Glutamatergic neuron (in vitro differentiated cells): ENCODE measurements around the gene LRGUK. TPM values are rescaled to one million over a fixed set of nuclear protein-coding genes. Genes with fewer than 3 reads are reported as not detected.
"Not testable (repeated sequence)": the region's sequence is repeated elsewhere in the genome, so short reads cannot be mapped to it uniquely, and the experiment has no call there.

Experiments used
- DNase-seq: peaks from one replicate; pipeline ENCODE4 v3.0.0; 2022
- H3K27ac Mint-ChIP-seq: one replicate; pipeline ENCODE4 v1.8.0; 2020; ENCODE audit warnings: mild to moderate bottlenecking, mixed read lengths, inconsistent platforms; ENCODE audit not compliant: unreplicated experiment
- H3K27me3 Mint-ChIP-seq: one replicate; pipeline ENCODE4 v1.8.0; 2020; ENCODE audit warnings: mild to moderate bottlenecking, moderate library complexity, mixed read lengths, inconsistent platforms; ENCODE audit not compliant: unreplicated experiment
- H3K36me3 Mint-ChIP-seq: one replicate; pipeline ENCODE4 v1.8.0; 2020; ENCODE audit warnings: mild to moderate bottlenecking, mixed read lengths, inconsistent platforms; ENCODE audit not compliant: unreplicated experiment
- H3K4me1 Mint-ChIP-seq: one replicate; pipeline ENCODE4 v1.8.0; 2020; ENCODE audit warnings: mild to moderate bottlenecking, low read depth, mixed read lengths, inconsistent platforms; ENCODE audit not compliant: unreplicated experiment
- H3K4me3 Mint-ChIP-seq: one replicate; pipeline ENCODE4 v1.8.0; 2020; ENCODE audit warnings: mild to moderate bottlenecking, mixed read lengths, inconsistent platforms; ENCODE audit not compliant: unreplicated experiment
- H3K9me3 Mint-ChIP-seq: one replicate; pipeline ENCODE4 v1.8.0; 2020; ENCODE audit warnings: mild to moderate bottlenecking, moderate library complexity, mixed read lengths, inconsistent platforms; ENCODE audit not compliant: unreplicated experiment
- CTCF ChIP-seq: fragments of 200-600 bp; sonication (generic); IDR thresholded peaks from one replicate; pipeline ENCODE4 v1.5.0; 2021; ENCODE audit not compliant: partially characterized antibody, unreplicated experiment
- total RNA-seq: library from RNA; stranded (reverse); fragmentation: NEBNext Ultra II Directional; extraction: Animal tissue kit (Norgen Biotek cat#: 25700); gene quantifications from one replicate; pipeline ENCODE4 v1.2.1, GENCODE V29; 2021; ENCODE audit not compliant: unreplicated experiment

Gene LRGUK
- total RNA-seq, 1 donor from 2014 or later: 0.81 TPM

GRCh38 chr7:134212576-134213546 is 85.7 kb downstream of the LRGUK start:
- Mint-ChIP-seq H3K27ac (no peak overlapping the region), H3K4me1 (no peaks in the 10 kb centered on the region)
- TF ChIP-seq CTCF: no peak

GRCh38 chr7:134220236-134220635 is 93.1 kb downstream of the LRGUK start:
- no peaks in the 10 kb centered on the region for H3K4me1 Mint-ChIP-seq
- no peaks in the 10 kb centered on the region for H3K27me3 Mint-ChIP-seq
- no peak for DNase-seq
- no peak for TF ChIP-seq CTCF
- H3K27ac Mint-ChIP-seq: no peak overlapping the region
- no peak overlapping the region for H3K4me3 Mint-ChIP-seq
- H3K36me3 Mint-ChIP-seq: no peaks in the 10 kb centered on the region
- H3K9me3 Mint-ChIP-seq: no peaks in the 10 kb centered on the region

More at GRCh38 chr7:134212576-134213546, 85.7 kb downstream of the LRGUK start:
- Mint-ChIP-seq H3K9me3 (no peaks in the 10 kb centered on the region), H3K27me3 (no peaks in the 10 kb centered on the region), H3K4me3 (no peak overlapping the region), H3K36me3 (no peaks in the 10 kb centered on the region)
- DNase-seq: no peak

GRCh38 chr7:134231296-134231695 is 104.2 kb downstream of the LRGUK start:
- not testable (repeated sequence) for H3K27ac Mint-ChIP-seq, DNase-seq, H3K9me3 Mint-ChIP-seq, H3K27me3 Mint-ChIP-seq, H3K4me1 Mint-ChIP-seq, H3K4me3 Mint-ChIP-seq, H3K36me3 Mint-ChIP-seq

GRCh38 chr7:134234216-134234615 is 107.1 kb downstream of the LRGUK start:
- H3K4me3 Mint-ChIP-seq: no peak overlapping the region
- DNase-seq: no peak
- H3K27ac Mint-ChIP-seq: no peak overlapping the region
- peaks cover 9% of the 10 kb centered on the region for H3K36me3 Mint-ChIP-seq
- peaks cover 5% of the 10 kb centered on the region for H3K9me3 Mint-ChIP-seq
- no peaks in the 10 kb centered on the region for H3K27me3 Mint-ChIP-seq
- TF ChIP-seq CTCF: no peak
- no peaks in the 10 kb centered on the region for H3K4me1 Mint-ChIP-seq

- Mint-ChIP-seq H3K27me3 (no peaks in the 10 kb centered on the region), H3K9me3 (peaks cover 4% of the 10 kb centered on the region), H3K4me3 (no peak overlapping the region), H3K4me1 (no peaks in the 10 kb centered on the region), H3K36me3 (peaks cover 5% of the 10 kb centered on the region), H3K27ac (no peak overlapping the region)
- TF ChIP-seq CTCF: no peak
- no peak for DNase-seq
These were observed 118.1 kb downstream of the LRGUK start for GRCh38 chr7:134245253-134245652.
